Right atrium auricular region (tissue), 2 donors: ENCODE data around the gene CLRN2. TPM values are rescaled to one million over a fixed set of nuclear protein-coding genes. Genes with fewer than 3 reads are reported as not detected.
"Not testable (repeated sequence)": the region's sequence is repeated elsewhere in the genome, so short reads cannot be mapped to it uniquely, and the experiment has no call there.

Experiments
- DNase-seq: peaks from one replicate; pipeline ENCODE4 v3.0.0-alpha.2; 2019; ENCODE audit warnings: low spot score
- H3K27ac ChIP-seq, 2 donors: fragments of 200-600 bp; sonication (generic); 1 replicate in 1 of 2; 2 replicates in 1 of 2; pipeline ENCODE4 v1.5.1; 2016 to 2019
- H3K27me3 ChIP-seq, 2 donors: fragments of 200-600 bp; sonication (generic); one replicate each; pipeline versions ENCODE4 v1.5.1 to v1.6.0; 2017 to 2019
- H3K36me3 ChIP-seq: fragments of 200-600 bp; sonication (generic); one replicate; pipeline ENCODE4 v1.5.1; 2016
- H3K4me1 ChIP-seq, 2 donors: fragments of 200-600 bp; sonication (generic); one replicate each; pipeline versions ENCODE4 v1.5.1 to v1.6.0; 2017 to 2019
- H3K4me3 ChIP-seq, 2 donors: fragments of 200-600 bp; sonication (generic); 1 replicate in 1 of 2; 2 replicates in 1 of 2; pipeline ENCODE4 v1.5.1; 2017 to 2019; ENCODE audit warnings: mild to moderate bottlenecking in 1 of 2, moderate library complexity in 1 of 2
- H3K9me3 ChIP-seq, 2 donors: fragments of 200-600 bp; sonication (generic); one replicate each; pipeline ENCODE4 v1.5.1; 2019
- total RNA-seq, 2 donors: library from RNA; depleted of rRNA; stranded (reverse); fragments of >200 nt; gene quantifications; one replicate each; pipeline ENCODE4 v1.1.0, GENCODE V29; 2016
- TF ChIP-seq, protein P1 (sequence below), 2 donors: fragments of 200-600 bp; sonication (generic); IDR thresholded peaks; one replicate each; pipeline ENCODE4 v1.5.1; 2019; ENCODE audit warnings: antibody characterized with exemption in 2 of 2

The CLRN2 gene
- total RNA-seq, 2 donors from 2014 or later: not detected

- TF ChIP-seq, protein P1, sequence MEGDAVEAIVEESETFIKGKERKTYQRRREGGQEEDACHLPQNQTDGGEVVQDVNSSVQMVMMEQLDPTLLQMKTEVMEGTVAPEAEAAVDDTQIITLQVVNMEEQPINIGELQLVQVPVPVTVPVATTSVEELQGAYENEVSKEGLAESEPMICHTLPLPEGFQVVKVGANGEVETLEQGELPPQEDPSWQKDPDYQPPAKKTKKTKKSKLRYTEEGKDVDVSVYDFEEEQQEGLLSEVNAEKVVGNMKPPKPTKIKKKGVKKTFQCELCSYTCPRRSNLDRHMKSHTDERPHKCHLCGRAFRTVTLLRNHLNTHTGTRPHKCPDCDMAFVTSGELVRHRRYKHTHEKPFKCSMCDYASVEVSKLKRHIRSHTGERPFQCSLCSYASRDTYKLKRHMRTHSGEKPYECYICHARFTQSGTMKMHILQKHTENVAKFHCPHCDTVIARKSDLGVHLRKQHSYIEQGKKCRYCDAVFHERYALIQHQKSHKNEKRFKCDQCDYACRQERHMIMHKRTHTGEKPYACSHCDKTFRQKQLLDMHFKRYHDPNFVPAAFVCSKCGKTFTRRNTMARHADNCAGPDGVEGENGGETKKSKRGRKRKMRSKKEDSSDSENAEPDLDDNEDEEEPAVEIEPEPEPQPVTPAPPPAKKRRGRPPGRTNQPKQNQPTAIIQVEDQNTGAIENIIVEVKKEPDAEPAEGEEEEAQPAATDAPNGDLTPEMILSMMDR (IDR thresholded peaks at IDR 0.05): no peak
- no peaks in the 10 kb centered on the region for H3K9me3 ChIP-seq
- H3K27me3 ChIP-seq: no peaks in the 10 kb centered on the region
- H3K36me3 ChIP-seq: no peaks in the 10 kb centered on the region
- no peak for DNase-seq
- no peak overlapping the region for H3K27ac ChIP-seq
- H3K4me1 ChIP-seq: no peaks in the 10 kb centered on the region
- no peak overlapping the region for H3K4me3 ChIP-seq
These were observed 20.3 kb downstream of the CLRN2 start for GRCh38 chr4:17535242-17535641.

GRCh38 chr4:17535906-17536305 lies 20.9 kb downstream of the CLRN2 start:
- H3K9me3 ChIP-seq: no peaks in the 10 kb centered on the region
- no peak overlapping the region for H3K27ac ChIP-seq
- TF ChIP-seq, protein P1 (IDR thresholded peaks at IDR 0.05): no peak

GRCh38 chr4:17537060-17537459 lies 22.1 kb downstream of the CLRN2 start:
- not testable (repeated sequence) for H3K4me1 ChIP-seq, H3K4me3 ChIP-seq, H3K9me3 ChIP-seq, DNase-seq, H3K27me3 ChIP-seq, H3K27ac ChIP-seq, H3K36me3 ChIP-seq

More at GRCh38 chr4:17535906-17536305, 20.9 kb downstream of the CLRN2 start:
- H3K4me3 ChIP-seq: no peak overlapping the region
- no peaks in the 10 kb centered on the region for H3K27me3 ChIP-seq
- H3K36me3 ChIP-seq: no peaks in the 10 kb centered on the region
- no peaks in the 10 kb centered on the region for H3K4me1 ChIP-seq
- DNase-seq: no peak

DNA sequence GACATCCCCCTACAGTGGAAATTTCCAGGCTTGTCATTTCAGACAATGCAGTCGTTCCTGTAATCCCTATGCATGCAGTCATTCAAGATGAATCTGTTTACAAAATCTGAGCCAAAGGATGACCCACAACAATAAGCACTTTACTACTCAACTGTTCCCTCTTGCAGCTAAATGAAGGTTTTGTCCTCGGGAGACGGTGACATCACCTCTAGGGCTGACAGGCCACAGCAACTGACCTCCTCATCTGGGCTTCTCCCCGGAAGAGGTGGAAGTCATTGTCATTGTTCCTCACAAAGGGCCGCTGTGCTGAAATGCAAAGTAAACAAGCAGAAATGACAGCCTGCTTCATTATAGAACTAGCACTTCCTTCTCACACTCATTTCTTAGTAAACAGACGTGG lies 29.2 kb downstream of the CLRN2 start:
- Histone ChIP-seq H3K36me3 (no peaks in the 10 kb centered on the region), H3K4me1 (no peaks in the 10 kb centered on the region), H3K27me3 (no peaks in the 10 kb centered on the region), H3K9me3 (no peaks in the 10 kb centered on the region), H3K4me3 (no peak overlapping the region), H3K27ac (no peak overlapping the region)
- DNase-seq: no peak
- TF ChIP-seq, protein P1 (IDR thresholded peaks at IDR 0.05): no peak

- Histone ChIP-seq H3K9me3 (no peaks in the 10 kb centered on the region), H3K27me3 (no peaks in the 10 kb centered on the region), H3K27ac (no peak overlapping the region), H3K4me1 (no peaks in the 10 kb centered on the region), H3K4me3 (no peak overlapping the region), H3K36me3 (no peaks in the 10 kb centered on the region)
- no peak for DNase-seq
- TF ChIP-seq, protein P1 (IDR thresholded peaks at IDR 0.05): no peak
These were observed 29.9 kb downstream of the CLRN2 start for GRCh38 chr4:17544831-17545234.

DNA sequence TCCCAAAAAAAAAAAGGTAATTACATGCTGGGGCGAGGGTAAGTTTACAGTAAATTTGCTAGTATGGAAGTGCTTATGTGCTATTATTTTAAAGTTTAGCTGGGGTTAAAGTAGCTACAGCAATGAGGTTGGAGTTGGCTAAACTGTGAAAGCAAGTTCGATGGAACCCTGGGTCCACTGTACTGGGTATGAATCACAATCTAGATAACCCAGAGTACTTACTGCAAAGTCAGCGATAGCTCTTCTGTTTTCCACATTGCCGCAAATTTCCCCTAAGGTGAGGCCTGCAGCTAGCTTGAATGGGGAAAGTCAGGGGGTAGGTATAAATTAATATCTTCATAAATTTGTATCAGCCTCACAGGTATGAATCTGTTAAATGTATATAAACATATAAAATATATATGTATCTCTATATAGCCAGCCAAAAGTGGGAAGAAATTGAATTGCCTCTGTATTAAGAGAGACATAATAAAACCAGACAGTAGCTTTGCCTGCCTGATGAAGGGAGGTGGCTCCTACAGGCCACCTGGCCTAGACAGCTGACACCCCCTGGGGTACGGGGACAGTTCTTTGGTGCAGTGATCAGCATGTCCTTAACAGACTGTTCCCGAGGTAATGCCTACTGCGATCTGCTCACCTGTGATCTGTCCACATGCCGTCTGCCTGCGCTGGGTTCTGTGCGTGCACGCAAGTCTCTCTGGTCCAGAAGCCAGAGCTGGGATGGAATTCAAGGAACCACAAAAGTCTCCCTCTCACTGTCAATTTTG lies 30.6 kb downstream of the CLRN2 start:
- DNase-seq: no peak
- H3K4me3 ChIP-seq: no peak overlapping the region
- H3K9me3 ChIP-seq: no peaks in the 10 kb centered on the region
- H3K27me3 ChIP-seq: no peaks in the 10 kb centered on the region
- H3K4me1 ChIP-seq: no peaks in the 10 kb centered on the region
- H3K27ac ChIP-seq: no peak overlapping the region
- no peaks in the 10 kb centered on the region for H3K36me3 ChIP-seq
- TF ChIP-seq, protein P1 (IDR thresholded peaks at IDR 0.05): no peak
